AG04450 (cell line): ENCODE measurements around the gene ENKD1. TPM values are rescaled to one million over a fixed set of nuclear protein-coding genes. Genes with fewer than 3 reads are reported as not detected.

ENCODE experiments used
- CTCF ChIA-PET: fragments of 300-600, 350-600 bp; formaldehyde crosslinking; extraction: SDS; loops from one replicate; lab custom pipeline; 2022; ENCODE audit warnings: antibody characterized with exemption, inconsistent platforms; lab: Charles Lee
- POLR2A ChIA-PET: fragments of 350-600 bp; formaldehyde crosslinking; extraction: SDS; loops from one replicate; lab custom pipeline; 2021; ENCODE audit warnings: antibody characterized with exemption, inconsistent platforms; lab: Yijun Ruan, JAX
- DNase-seq: peaks from one replicate; pipeline ENCODE4 v3.0.0-alpha.2; 2011; ENCODE audit warnings: low read depth, low spot score
- H3K27ac ChIP-seq: one replicate; pipeline ENCODE4 v1.5.1; 2012; ENCODE audit warnings: low read depth, low read length, control low read depth
- H3K27me3 ChIP-seq: one replicate; pipeline ENCODE4 v1.6.0; 2012; ENCODE audit warnings: low read length; ENCODE audit not compliant: control insufficient read depth, insufficient read depth
- H3K4me3 ChIP-seq: 2 replicates; pipeline ENCODE4 v1.5.1; 2011; ENCODE audit warnings: mild to moderate bottlenecking, low read depth, low read length, control low read depth
- H3K9me3 ChIP-seq: 2 replicates; pipeline ENCODE4 v1.5.1; 2012; ENCODE audit warnings: low read length; ENCODE audit not compliant: control insufficient read depth, insufficient read depth
- polyA plus RNA-seq: library from polyadenylated mRNA; depleted of rRNA; stranded (reverse); fragments of >200 nt; gene quantifications from 2 replicates; pipeline ENCODE4 v1.2.3, GENCODE V29; 2011
- TF ChIP-seq, protein P1 (sequence below): IDR thresholded peaks from 2 replicates; pipeline ENCODE4 v1.5.1; 2011; ENCODE audit warnings: low read depth, low read length, control low read depth, inconsistent platforms

ENKD1 gene
- polyA plus RNA-seq, 1 experiment = 3.6 TPM

DNA sequence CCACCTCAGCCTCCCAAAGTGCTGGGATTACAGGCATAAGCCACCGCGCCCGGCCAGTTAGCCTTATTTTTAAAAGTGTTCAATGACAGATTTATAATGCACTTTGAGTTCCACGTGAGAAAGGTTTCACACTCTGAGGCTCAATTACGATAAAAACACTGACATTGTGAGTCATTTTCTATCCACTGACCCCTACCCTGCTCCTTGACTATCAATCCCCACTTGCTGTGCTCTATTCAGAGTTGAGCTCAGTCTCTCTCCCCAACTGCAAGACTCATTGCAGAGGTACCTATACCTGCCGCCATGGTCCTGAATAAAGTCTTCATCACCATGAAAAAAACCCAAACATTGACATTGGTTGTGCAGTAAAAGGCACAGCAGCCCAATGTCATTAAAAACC, 44.1 kb upstream of the ENKD1 start:
- no peak overlapping the region for H3K27ac ChIP-seq
- POLR2A ChIA-PET = no interaction called here
- TF ChIP-seq, protein P1, sequence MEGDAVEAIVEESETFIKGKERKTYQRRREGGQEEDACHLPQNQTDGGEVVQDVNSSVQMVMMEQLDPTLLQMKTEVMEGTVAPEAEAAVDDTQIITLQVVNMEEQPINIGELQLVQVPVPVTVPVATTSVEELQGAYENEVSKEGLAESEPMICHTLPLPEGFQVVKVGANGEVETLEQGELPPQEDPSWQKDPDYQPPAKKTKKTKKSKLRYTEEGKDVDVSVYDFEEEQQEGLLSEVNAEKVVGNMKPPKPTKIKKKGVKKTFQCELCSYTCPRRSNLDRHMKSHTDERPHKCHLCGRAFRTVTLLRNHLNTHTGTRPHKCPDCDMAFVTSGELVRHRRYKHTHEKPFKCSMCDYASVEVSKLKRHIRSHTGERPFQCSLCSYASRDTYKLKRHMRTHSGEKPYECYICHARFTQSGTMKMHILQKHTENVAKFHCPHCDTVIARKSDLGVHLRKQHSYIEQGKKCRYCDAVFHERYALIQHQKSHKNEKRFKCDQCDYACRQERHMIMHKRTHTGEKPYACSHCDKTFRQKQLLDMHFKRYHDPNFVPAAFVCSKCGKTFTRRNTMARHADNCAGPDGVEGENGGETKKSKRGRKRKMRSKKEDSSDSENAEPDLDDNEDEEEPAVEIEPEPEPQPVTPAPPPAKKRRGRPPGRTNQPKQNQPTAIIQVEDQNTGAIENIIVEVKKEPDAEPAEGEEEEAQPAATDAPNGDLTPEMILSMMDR = no peak
- CTCF ChIA-PET = no interaction called here
- H3K9me3 ChIP-seq = no peaks in the 10 kb centered on the region
- no peaks in the 10 kb centered on the region for H3K27me3 ChIP-seq
- no peak overlapping the region for H3K4me3 ChIP-seq
- no peak for DNase-seq

GRCh38 chr16:67709050-67709449, 42.5 kb upstream of the ENKD1 start:
- POLR2A ChIA-PET = no interaction called here
- no peak for DNase-seq
- Histone ChIP-seq H3K27me3 (no peaks in the 10 kb centered on the region), H3K4me3 (no peak overlapping the region), H3K27ac (no peak overlapping the region), H3K9me3 (no peaks in the 10 kb centered on the region)
- CTCF ChIA-PET = no interaction called here
- TF ChIP-seq, protein P1 = no peak

- H3K27ac ChIP-seq = no peak overlapping the region
- ChIA-PET POLR2A (no interaction called here), CTCF (no interaction called here)
- no peak overlapping the region for H3K4me3 ChIP-seq
- TF ChIP-seq, protein P1 = no peak
- no peak for DNase-seq
- H3K9me3 ChIP-seq = no peaks in the 10 kb centered on the region
- no peaks in the 10 kb centered on the region for H3K27me3 ChIP-seq
Observed at GRCh38 chr16:67708368-67708771, 41.8 kb upstream of the ENKD1 start.

DNA sequence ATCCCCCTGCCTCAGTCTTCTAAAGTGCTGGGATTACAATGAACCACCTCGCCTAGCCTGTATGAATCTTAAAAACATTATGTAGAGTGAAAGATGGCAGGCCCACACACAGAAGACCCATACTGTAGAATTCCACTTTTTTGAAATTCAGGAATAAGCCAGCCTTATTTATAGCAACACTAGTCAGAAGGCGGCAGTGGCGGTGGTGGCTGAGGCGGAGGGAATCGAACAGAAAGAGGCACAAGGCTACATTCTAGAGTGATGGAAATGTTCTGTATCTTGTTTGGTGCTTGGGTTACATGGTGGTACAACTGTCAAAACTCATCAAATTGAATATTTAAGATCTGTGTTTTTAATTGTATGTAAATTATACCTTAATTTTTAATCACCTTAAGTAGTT, 41.2 kb upstream of the ENKD1 start:
- TF ChIP-seq, protein P1 = no peak
- Histone ChIP-seq H3K4me3 (no peak overlapping the region), H3K27me3 (no peaks in the 10 kb centered on the region), H3K27ac (no peak overlapping the region), H3K9me3 (no peaks in the 10 kb centered on the region)
- ChIA-PET POLR2A (no interaction called here), CTCF (no interaction called here)
- DNase-seq = no peak

DNA sequence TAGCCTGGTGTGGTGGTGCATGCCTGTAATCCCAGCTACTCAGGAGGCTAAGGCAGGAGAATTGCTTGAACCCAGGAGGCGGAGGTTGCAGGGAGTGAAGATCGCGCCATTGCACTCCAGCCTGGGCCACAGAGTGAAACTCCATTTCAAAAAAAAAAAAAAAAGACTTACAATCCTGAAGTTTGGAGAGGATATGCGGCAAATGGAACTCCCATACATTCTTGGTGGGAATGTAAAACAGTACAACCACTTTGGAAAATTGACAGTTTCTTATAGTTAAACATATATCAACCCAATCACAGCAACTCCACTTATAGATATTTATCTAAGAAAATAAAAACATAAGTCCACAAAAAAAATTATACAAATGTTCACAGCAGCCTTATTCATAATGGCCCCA, 40.7 kb upstream of the ENKD1 start:
- no peak overlapping the region for H3K27ac ChIP-seq
- POLR2A ChIA-PET = no interaction called here
- CTCF ChIA-PET = no interaction called here
- H3K4me3 ChIP-seq = no peak overlapping the region
- TF ChIP-seq, protein P1 = no peak
- H3K27me3 ChIP-seq = no peaks in the 10 kb centered on the region
- H3K9me3 ChIP-seq = no peaks in the 10 kb centered on the region
- DNase-seq = no peak
